ENCODE measurements around the gene PPP1R15A. TPM values are rescaled to one million over a fixed set of nuclear protein-coding genes. Genes with fewer than 3 reads are reported as not detected.

The PPP1R15A gene
- total and polyA plus RNA-seq, 2 experiments from 2014 or later: 14.0 to 15.8 TPM

DNA sequence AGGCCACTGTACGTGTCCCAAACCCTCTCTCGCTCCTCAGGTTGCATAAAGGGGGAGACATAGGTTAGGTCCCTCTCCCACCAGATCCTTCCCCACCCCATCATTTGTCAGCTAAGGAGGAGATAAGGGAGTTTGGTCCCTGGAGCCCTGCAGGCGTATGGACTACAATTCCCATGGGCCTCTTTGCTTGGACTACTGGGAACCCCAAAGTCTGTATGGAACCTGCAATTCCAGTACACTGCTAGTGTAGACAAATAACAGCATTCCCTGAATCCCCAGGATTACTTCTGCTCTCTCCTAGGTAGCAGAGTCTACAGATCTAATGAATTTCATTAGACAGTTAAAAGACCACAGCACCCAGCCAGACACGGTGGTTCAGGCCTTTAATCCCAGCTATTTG lies 19.9 kb upstream of the PPP1R15A start (continued):
- TF ChIP-seq, protein P1, sequence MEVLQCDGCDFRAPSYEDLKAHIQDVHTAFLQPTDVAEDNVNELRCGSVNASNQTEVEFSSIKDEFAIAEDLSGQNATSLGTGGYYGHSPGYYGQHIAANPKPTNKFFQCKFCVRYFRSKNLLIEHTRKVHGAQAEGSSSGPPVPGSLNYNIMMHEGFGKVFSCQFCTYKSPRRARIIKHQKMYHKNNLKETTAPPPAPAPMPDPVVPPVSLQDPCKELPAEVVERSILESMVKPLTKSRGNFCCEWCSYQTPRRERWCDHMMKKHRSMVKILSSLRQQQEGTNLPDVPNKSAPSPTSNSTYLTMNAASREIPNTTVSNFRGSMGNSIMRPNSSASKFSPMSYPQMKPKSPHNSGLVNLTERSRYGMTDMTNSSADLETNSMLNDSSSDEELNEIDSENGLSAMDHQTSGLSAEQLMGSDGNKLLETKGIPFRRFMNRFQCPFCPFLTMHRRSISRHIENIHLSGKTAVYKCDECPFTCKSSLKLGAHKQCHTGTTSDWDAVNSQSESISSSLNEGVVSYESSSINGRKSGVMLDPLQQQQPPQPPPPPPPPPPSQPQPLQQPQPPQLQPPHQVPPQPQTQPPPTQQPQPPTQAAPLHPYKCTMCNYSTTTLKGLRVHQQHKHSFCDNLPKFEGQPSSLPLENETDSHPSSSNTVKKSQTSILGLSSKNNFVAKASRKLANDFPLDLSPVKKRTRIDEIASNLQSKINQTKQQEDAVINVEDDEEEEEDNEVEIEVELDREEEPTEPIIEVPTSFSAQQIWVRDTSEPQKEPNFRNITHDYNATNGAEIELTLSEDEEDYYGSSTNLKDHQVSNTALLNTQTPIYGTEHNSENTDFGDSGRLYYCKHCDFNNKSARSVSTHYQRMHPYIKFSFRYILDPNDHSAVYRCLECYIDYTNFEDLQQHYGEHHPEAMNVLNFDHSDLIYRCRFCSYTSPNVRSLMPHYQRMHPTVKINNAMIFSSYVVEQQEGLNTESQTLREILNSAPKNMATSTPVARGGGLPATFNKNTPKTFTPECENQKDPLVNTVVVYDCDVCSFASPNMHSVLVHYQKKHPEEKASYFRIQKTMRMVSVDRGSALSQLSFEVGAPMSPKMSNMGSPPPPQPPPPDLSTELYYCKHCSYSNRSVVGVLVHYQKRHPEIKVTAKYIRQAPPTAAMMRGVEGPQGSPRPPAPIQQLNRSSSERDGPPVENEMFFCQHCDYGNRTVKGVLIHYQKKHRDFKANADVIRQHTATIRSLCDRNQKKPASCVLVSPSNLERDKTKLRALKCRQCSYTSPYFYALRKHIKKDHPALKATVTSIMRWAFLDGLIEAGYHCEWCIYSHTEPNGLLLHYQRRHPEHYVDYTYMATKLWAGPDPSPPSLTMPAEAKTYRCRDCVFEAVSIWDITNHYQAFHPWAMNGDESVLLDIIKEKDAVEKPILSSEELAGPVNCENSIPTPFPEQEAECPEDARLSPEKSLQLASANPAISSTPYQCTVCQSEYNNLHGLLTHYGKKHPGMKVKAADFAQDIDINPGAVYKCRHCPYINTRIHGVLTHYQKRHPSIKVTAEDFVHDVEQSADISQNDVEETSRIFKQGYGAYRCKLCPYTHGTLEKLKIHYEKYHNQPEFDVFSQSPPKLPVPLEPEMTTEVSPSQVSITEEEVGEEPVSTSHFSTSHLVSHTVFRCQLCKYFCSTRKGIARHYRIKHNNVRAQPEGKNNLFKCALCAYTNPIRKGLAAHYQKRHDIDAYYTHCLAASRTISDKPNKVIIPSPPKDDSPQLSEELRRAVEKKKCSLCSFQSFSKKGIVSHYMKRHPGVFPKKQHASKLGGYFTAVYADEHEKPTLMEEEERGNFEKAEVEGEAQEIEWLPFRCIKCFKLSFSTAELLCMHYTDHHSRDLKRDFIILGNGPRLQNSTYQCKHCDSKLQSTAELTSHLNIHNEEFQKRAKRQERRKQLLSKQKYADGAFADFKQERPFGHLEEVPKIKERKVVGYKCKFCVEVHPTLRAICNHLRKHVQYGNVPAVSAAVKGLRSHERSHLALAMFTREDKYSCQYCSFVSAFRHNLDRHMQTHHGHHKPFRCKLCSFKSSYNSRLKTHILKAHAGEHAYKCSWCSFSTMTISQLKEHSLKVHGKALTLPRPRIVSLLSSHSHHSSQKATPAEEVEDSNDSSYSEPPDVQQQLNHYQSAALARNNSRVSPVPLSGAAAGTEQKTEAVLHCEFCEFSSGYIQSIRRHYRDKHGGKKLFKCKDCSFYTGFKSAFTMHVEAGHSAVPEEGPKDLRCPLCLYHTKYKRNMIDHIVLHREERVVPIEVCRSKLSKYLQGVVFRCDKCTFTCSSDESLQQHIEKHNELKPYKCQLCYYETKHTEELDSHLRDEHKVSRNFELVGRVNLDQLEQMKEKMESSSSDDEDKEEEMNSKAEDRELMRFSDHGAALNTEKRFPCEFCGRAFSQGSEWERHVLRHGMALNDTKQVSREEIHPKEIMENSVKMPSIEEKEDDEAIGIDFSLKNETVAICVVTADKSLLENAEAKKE (CRISPR knock-in tag; IDR thresholded peaks at IDR 0.05): no peak
- TF ChIP-seq, protein P2, sequence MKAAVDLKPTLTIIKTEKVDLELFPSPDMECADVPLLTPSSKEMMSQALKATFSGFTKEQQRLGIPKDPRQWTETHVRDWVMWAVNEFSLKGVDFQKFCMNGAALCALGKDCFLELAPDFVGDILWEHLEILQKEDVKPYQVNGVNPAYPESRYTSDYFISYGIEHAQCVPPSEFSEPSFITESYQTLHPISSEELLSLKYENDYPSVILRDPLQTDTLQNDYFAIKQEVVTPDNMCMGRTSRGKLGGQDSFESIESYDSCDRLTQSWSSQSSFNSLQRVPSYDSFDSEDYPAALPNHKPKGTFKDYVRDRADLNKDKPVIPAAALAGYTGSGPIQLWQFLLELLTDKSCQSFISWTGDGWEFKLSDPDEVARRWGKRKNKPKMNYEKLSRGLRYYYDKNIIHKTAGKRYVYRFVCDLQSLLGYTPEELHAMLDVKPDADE (IDR thresholded peaks at IDR 0.05): no peak
- TF ChIP-seq POLR2AphosphoS5 (IDR thresholded peaks at IDR 0.05; ENCODE audit: low read depth) (no peak), NANOG (IDR thresholded peaks at IDR 0.05; ENCODE audit: borderline replicate concordance) (no peak), ZNF331 (CRISPR knock-in tag; IDR thresholded peaks at IDR 0.05; ENCODE audit: low read depth) (no peak), EZH2phosphoT487 (IDR thresholded peaks at IDR 0.05; ENCODE audit: unreplicated experiment) (no peak), ZNF114 (CRISPR knock-in tag; IDR thresholded peaks at IDR 0.05) (no peak), STAT1 (IDR thresholded peaks at IDR 0.05; ENCODE audit: unreplicated experiment) (no peak), JUNB (IDR thresholded peaks at IDR 0.05; ENCODE audit: unreplicated experiment) (no peak), EZH2 (IDR thresholded peaks at IDR 0.05; ENCODE audit: low read depth, unreplicated experiment) (no peak)
- TF ChIP-seq, protein P3, sequence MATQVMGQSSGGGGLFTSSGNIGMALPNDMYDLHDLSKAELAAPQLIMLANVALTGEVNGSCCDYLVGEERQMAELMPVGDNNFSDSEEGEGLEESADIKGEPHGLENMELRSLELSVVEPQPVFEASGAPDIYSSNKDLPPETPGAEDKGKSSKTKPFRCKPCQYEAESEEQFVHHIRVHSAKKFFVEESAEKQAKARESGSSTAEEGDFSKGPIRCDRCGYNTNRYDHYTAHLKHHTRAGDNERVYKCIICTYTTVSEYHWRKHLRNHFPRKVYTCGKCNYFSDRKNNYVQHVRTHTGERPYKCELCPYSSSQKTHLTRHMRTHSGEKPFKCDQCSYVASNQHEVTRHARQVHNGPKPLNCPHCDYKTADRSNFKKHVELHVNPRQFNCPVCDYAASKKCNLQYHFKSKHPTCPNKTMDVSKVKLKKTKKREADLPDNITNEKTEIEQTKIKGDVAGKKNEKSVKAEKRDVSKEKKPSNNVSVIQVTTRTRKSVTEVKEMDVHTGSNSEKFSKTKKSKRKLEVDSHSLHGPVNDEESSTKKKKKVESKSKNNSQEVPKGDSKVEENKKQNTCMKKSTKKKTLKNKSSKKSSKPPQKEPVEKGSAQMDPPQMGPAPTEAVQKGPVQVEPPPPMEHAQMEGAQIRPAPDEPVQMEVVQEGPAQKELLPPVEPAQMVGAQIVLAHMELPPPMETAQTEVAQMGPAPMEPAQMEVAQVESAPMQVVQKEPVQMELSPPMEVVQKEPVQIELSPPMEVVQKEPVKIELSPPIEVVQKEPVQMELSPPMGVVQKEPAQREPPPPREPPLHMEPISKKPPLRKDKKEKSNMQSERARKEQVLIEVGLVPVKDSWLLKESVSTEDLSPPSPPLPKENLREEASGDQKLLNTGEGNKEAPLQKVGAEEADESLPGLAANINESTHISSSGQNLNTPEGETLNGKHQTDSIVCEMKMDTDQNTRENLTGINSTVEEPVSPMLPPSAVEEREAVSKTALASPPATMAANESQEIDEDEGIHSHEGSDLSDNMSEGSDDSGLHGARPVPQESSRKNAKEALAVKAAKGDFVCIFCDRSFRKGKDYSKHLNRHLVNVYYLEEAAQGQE (IDR thresholded peaks at IDR 0.05; ENCODE audit: unreplicated experiment): no peak
